Measurements from ENCODE around the gene PCIF1. TPM values are rescaled to one million over a fixed set of nuclear protein-coding genes. Genes with fewer than 3 reads are reported as not detected.

The PCIF1 gene
- total and polyA plus RNA-seq, 7 donors, result 26.4 to 39.3 (median 31.9) TPM

DNA sequence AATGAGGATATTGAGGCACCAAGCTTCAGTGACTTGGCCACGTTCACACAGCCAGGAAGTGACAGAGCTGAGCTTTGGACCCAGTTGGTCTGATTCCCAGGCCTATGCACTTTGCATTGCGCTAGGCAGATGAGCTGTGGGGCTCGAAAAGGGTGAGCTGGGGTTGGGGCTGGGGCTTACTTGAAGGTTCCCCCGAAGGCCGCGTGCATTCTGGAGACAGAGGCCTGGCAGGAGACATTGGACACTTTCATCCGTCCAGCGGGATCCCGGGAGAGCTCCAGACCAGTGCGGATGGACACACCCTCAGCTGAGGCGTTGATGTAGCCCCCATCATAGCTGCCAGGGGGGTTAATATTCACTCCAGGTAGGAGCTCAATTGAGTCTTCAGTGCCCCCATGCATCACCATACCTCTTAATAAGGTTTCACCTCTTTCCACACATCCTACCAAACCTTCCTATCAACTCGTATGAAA, 25.1 kb upstream of the PCIF1 start:
- DNase-seq, result no peak
- TF ChIP-seq EP300 (IDR thresholded peaks at IDR 0.05) (no peak), POLR2AphosphoS5 (IDR thresholded peaks at IDR 0.05) (no peak)
- TF ChIP-seq, protein P1, sequence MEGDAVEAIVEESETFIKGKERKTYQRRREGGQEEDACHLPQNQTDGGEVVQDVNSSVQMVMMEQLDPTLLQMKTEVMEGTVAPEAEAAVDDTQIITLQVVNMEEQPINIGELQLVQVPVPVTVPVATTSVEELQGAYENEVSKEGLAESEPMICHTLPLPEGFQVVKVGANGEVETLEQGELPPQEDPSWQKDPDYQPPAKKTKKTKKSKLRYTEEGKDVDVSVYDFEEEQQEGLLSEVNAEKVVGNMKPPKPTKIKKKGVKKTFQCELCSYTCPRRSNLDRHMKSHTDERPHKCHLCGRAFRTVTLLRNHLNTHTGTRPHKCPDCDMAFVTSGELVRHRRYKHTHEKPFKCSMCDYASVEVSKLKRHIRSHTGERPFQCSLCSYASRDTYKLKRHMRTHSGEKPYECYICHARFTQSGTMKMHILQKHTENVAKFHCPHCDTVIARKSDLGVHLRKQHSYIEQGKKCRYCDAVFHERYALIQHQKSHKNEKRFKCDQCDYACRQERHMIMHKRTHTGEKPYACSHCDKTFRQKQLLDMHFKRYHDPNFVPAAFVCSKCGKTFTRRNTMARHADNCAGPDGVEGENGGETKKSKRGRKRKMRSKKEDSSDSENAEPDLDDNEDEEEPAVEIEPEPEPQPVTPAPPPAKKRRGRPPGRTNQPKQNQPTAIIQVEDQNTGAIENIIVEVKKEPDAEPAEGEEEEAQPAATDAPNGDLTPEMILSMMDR (IDR thresholded peaks at IDR 0.05), result no peak
- WGBS, 2 donors, result 75 to 88% methylated on average over 12 of the region's 12 CpGs
- Histone ChIP-seq H3K27me3 (no peaks in the 10 kb centered on the region), H3K27ac (peak overlapping the region in 2 of 4 donors; percentile 46 to 92), H3K9me3 (no peaks in the 10 kb centered on the region), H3K4me1 (peaks cover 0 to 20% (median 19%) of the 10 kb centered on the region in 4 donors), H3K36me3 (peaks cover 0 to 19% (median 6%) of the 10 kb centered on the region in 4 donors), H3K4me3 (no peak overlapping the region)
- intact Hi-C loops (cut with DNase I), result no loop called here

DNA sequence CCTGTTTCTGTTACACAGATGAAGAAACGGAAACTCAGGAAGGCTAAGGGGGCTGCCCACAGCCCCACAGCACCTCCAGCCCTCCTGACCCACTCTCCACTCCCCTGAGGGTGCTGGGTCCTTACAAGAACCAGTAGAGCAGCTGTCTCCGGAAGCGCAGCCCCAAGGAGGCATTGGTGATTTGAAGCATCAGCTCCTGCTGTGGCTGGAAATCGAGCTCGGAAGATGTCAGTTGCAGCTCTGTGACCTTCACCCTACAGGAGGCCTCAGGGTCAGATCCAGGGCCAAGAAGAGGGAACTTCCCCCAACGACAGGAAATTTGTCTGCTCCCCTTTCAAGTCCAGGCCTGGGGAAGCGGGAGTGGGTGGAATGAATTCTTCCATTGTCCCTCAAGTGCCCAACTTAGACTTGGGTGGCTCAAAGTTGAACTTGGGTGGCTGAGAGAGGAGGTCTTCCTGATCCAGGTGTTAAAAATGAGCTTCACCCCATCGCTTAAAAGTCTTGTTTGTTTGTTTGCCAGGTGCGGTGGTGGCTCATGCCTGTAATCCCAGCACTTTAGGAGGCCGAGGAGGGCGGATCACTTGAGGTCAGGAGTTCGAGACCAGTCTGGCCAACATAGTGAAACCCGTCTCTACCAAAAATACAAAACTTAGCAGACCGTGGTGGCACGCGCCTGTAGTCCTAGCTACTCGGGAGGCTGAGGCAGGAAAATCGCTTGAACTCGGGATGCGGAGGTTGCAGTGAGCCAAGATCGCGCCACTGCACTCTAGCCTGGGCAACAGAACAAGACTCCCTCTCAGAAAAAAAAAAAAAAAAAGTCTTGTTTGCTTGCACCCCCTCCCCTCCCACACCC, 24.4 kb upstream of the PCIF1 start:
- intact Hi-C loops (cut with DNase I), result loop anchor here (1.0 kb wide), 1 partner anchor 19 kb away; the partner anchor contains the start of genes CTSA and NEURL2
- Histone ChIP-seq H3K36me3 (peaks cover 0 to 12% (median 3%) of the 10 kb centered on the region in 4 donors), H3K9me3 (no peaks in the 10 kb centered on the region), H3K4me1 (peaks cover 0 to 20% (median 19%) of the 10 kb centered on the region in 4 donors), H3K27me3 (no peaks in the 10 kb centered on the region), H3K27ac (peak overlapping the region; percentile 40 to 92 (median 66)), H3K4me3 (peak overlapping the region in 2 of 4 donors; percentile 54 to 58)
- WGBS, 2 donors, result 80 to 82% methylated on average over 22 of the region's 22 CpGs
- DNase-seq, result no peak
- TF ChIP-seq EP300 (IDR thresholded peaks at IDR 0.05), result no peak
- no peak for TF ChIP-seq POLR2AphosphoS5 (IDR thresholded peaks at IDR 0.05)

DNA sequence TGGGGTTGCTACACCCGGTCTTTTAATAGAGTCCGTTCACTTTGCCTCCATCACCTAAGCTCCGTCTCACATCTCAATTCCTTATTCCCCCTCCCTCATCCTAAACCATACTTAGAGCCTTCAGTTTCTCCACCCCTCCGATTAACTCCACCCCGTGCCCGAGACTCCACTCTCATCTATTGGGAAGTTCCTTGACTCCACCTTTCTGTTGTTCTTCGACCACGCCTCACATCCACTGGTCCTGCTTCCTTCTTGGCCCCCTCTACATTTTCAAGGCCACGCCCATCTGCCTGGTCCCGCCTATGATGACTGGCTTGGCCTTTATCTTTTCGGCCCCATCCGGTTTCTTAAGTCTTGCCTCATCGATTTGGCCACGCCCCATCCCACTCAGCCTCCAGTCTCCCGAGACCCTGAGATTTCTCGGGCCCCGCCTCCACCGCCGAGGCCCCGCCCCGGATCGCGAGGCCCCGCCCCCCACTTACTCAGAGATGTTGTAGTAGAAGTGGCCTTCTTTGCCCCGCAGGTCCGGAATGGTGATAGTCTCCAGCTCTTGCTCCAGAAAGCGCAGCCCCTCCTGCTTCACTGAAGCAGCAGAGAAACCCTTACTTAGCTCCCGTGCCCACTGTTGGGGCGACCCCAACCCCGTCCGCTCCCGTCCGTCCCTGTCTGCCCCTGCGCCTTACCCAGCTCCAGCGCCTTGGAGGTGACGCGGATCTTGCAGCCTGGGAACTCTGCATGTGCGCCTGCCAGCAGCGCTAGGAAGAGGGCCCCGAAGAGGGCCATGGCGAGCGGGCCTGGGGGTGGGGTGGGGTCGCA, 23.6 kb upstream of the PCIF1 start:
- H3K27me3 ChIP-seq, result no peaks in the 10 kb centered on the region
- H3K36me3 ChIP-seq, result peaks cover 0 to 6% (median 2%) of the 10 kb centered on the region in 4 donors
- peak; percentile 100 for DNase-seq
- peak overlapping the region; percentile 82 to 92 (median 84) for H3K27ac ChIP-seq
- peak overlapping the region; percentile 45 to 58 (median 50) for H3K4me3 ChIP-seq
- TF ChIP-seq, protein P1 (IDR thresholded peaks at IDR 0.05), result no peak
- no peak for TF ChIP-seq EP300 (IDR thresholded peaks at IDR 0.05)
- TF ChIP-seq POLR2AphosphoS5 (IDR thresholded peaks at IDR 0.05), result peak; percentile 85 to 96 (median 91)
- peak; percentile 65 to 67 for TF ChIP-seq POLR2A (IDR thresholded peaks at IDR 0.05)
- H3K9me3 ChIP-seq, result no peaks in the 10 kb centered on the region
- intact Hi-C loops (cut with DNase I), result loop anchor here (1.0 kb wide), 2 partner anchors 20 to 22 kb away; partner anchors contain the start of genes CTSA and NEURL2
- peaks cover 0 to 20% (median 19%) of the 10 kb centered on the region in 4 donors for H3K4me1 ChIP-seq
- 3% methylated on average over 43 of the region's 43 CpGs for WGBS, 2 donors

DNA sequence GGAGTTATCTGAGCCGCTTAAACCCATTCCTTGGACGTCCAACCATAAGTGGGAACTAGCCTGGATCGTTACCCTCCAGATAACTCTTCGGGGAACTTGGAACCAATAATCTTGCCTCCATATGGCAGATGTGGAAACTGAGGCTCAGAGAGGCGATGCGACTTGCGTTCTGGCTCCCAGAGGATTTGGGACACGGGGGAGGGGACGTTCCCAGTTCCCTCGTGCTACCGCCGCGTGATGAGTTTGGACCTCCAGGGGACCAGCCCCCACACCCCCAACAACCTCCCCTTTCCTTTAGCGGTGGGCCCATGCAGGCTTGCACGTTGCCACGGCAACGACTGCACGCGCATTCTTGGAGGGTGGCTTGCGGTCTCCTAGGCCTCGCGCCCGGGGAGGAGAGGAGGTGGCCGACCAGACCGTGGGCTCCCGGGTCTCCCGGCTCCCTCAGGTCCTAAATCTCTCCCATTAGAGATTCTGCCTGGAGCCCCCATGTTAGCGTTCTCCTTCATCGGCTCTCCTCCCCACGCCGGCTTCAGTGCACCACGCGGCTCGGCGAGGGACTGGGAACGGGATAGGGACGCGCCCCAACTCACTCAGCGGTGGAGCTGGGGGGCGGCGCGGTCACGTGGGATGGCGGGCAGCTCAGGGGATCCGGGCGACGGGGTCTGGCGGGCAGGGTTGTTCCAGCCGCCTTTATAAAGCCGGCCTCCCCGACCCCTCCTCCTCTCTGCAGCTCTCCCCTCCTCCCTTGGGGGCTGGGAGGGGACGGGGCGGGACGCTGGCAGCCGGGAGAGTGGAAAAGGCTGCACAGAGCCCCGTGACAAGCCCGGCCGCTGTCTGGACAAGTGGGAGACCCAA, 22.8 kb upstream of the PCIF1 start, which contains the start of gene PLTP:
TSS of gene PLTP (minus strand) at position 670 of the 858 bp plus-strand sequence. CDS start 703 bp downstream, outside the sequence.
- peaks cover 0 to 20% (median 19%) of the 10 kb centered on the region in 4 donors for H3K4me1 ChIP-seq
- H3K27ac ChIP-seq, result peak within 1 kb of the TSS; percentile 82 to 92 (median 84)
- WGBS, 2 donors, result 1 to 2% methylated on average over 58 of the region's 58 CpGs
- peak within 1 kb of the TSS; percentile 45 to 58 (median 50) for H3K4me3 ChIP-seq
- H3K36me3 ChIP-seq, result peaks cover 0 to 5% (median 2%) of the 10 kb centered on the region in 4 donors
- H3K9me3 ChIP-seq, result no peaks in the 10 kb centered on the region
- peak; percentile 92 for DNase-seq
- H3K27me3 ChIP-seq, result no peaks in the 10 kb centered on the region
- intact Hi-C loops (cut with DNase I), result loop anchor here (1.0 kb wide), 1 partner anchor 22 kb away; no protein-coding TSS in a partner anchor
- no peak for TF ChIP-seq EP300 (IDR thresholded peaks at IDR 0.05)
- peak; percentile 45 to 49 for TF ChIP-seq POLR2A (IDR thresholded peaks at IDR 0.05)
- TF ChIP-seq, protein P1 (IDR thresholded peaks at IDR 0.05), result no peak
- peak; percentile 49 to 81 (median 74) for TF ChIP-seq POLR2AphosphoS5 (IDR thresholded peaks at IDR 0.05)
